Endodermal cell (in vitro differentiated cells): ENCODE data around the gene B4GALT1. TPM values are rescaled to one million over a fixed set of nuclear protein-coding genes. Genes with fewer than 3 reads are reported as not detected.
A peak's percentile ranks its signal among the peaks of the same experiment; 100 is the strongest.

Experiments used
- DNase-seq: peaks from one replicate; pipeline ENCODE4 v3.0.0-alpha.2; 2017
- H3K27ac ChIP-seq: 2 replicates; pipeline ENCODE4 v1.5.1; 2013; ENCODE audit warnings: mild to moderate bottlenecking, low read depth, low read length, moderate library complexity
- H3K27me3 ChIP-seq: 2 replicates; pipeline ENCODE4 v1.6.1; 2013; ENCODE audit warnings: mild to moderate bottlenecking, low read length, moderate library complexity; ENCODE audit not compliant: insufficient read depth, control insufficient read depth, poor library complexity, severe bottlenecking
- H3K36me3 ChIP-seq: 2 replicates; pipeline ENCODE4 v1.7.0; 2013; ENCODE audit warnings: mild to moderate bottlenecking, low read length, moderate library complexity; ENCODE audit not compliant: control insufficient read depth, insufficient read depth
- H3K4me1 ChIP-seq: one replicate; pipeline ENCODE4 v1.7.0; 2013; ENCODE audit warnings: low read length; ENCODE audit not compliant: control insufficient read depth, insufficient read depth
- H3K4me3 ChIP-seq: 2 replicates; pipeline ENCODE4 v1.5.1; 2013; ENCODE audit warnings: mild to moderate bottlenecking, low read length, moderate library complexity
- H3K9ac ChIP-seq: 2 replicates; pipeline ENCODE4 v1.6.1; 2013; ENCODE audit warnings: mild to moderate bottlenecking, low read length, moderate library complexity; ENCODE audit not compliant: poor library complexity, severe bottlenecking; ENCODE audit errors: extremely low read depth
- H3K9me3 ChIP-seq: 2 replicates; pipeline ENCODE4 v1.6.1; 2013; ENCODE audit warnings: mild to moderate bottlenecking, low read length, moderate library complexity; ENCODE audit not compliant: control insufficient read depth
- H3K27ac Mint-ChIP-seq: 2 replicates; pipeline ENCODE4 v1.8.0; 2020; ENCODE audit warnings: mixed read lengths
- H3K27me3 Mint-ChIP-seq: 2 replicates; pipeline ENCODE4 v1.8.0; 2021; ENCODE audit warnings: mild to moderate bottlenecking, mixed read lengths; ENCODE audit not compliant: insufficient read depth
- H3K36me3 Mint-ChIP-seq: 2 replicates; pipeline ENCODE4 v1.8.0; 2020; ENCODE audit warnings: low read depth, mixed read lengths
- H3K4me1 Mint-ChIP-seq: 2 replicates; pipeline ENCODE4 v1.8.0; 2020; ENCODE audit warnings: mixed read lengths
- H3K4me3 Mint-ChIP-seq: 2 replicates; pipeline ENCODE4 v1.8.0; 2020; ENCODE audit warnings: mild to moderate bottlenecking, moderate library complexity, mixed read lengths
- H3K9me3 Mint-ChIP-seq: 2 replicates; pipeline ENCODE4 v1.8.0; 2020; ENCODE audit warnings: mild to moderate bottlenecking, mixed read lengths
- CTCF ChIP-seq: fragments of 200-600 bp; sonication (generic); conservative IDR thresholded peaks from 2 replicates; pipeline ENCODE4 v1.5.0; 2021; ENCODE audit warnings: antibody characterized with exemption, mild to moderate bottlenecking
- WGBS, 2 experiments: methylation state at CpG; one replicate each; pipeline versions ENCODE4 v1.1.5 to v1.1.7; 2013; ENCODE audit warnings: missing lambda C conversion rate in 2 of 2, mixed read lengths in 1 of 2; ENCODE audit not compliant: insufficient coverage in 1 of 2, insufficient read length in 1 of 2; 5-methylcytosine and 5-hydroxymethylcytosine counted together
- total RNA-seq, 2 donors: library from RNA; stranded (reverse); fragmentation: NEBNext Ultra II Directional in 1 of 2; extraction: Animal tissue kit (Norgen Biotek cat#: 25700) in 1 of 2; gene quantifications; 2 replicates in 1 of 2; 3 replicates in 1 of 2; pipeline ENCODE4 v1.2.1, GENCODE V29; 2021

Gene B4GALT1
- total RNA-seq, 2 donors from 2014 or later, result 62.9 to 92.6 TPM

- H3K4me3 Mint-ChIP-seq, result no peak overlapping the region
- Histone ChIP-seq H3K4me3 (no peak overlapping the region), H3K4me1 (peaks cover 4% of the 10 kb centered on the region), H3K9ac (no peak overlapping the region), H3K27me3 (no peaks in the 10 kb centered on the region), H3K9me3 (no peaks in the 10 kb centered on the region), H3K27ac (no peak overlapping the region), H3K36me3 (peaks cover under 1% of the 10 kb centered on the region)
- peaks cover 10% of the 10 kb centered on the region for H3K4me1 Mint-ChIP-seq
- peak; percentile 40 for DNase-seq
- WGBS, 2 experiments, result 92 to 95% methylated on average over 7 of the region's 7 CpGs
- H3K36me3 Mint-ChIP-seq, result peaks cover 2% of the 10 kb centered on the region
- no peaks in the 10 kb centered on the region for H3K27me3 Mint-ChIP-seq
- no peaks in the 10 kb centered on the region for H3K9me3 Mint-ChIP-seq
- H3K27ac Mint-ChIP-seq, result no peak overlapping the region
- no peak for TF ChIP-seq CTCF
These were observed 62.7 kb downstream of the B4GALT1 start for GRCh38 chr9:33104401-33104800.

GRCh38 chr9:33103501-33104281 is 63.4 kb downstream of the B4GALT1 start:
- no peak for DNase-seq
- Histone ChIP-seq H3K9me3 (no peaks in the 10 kb centered on the region), H3K9ac (no peak overlapping the region), H3K4me1 (peaks cover 4% of the 10 kb centered on the region), H3K4me3 (no peak overlapping the region), H3K27me3 (no peaks in the 10 kb centered on the region), H3K36me3 (no peaks in the 10 kb centered on the region), H3K27ac (peak overlapping the region; percentile 24)
- 93 to 100% methylated on average over 1 to 8 of the region's 8 CpGs for WGBS, 2 experiments
- H3K4me3 Mint-ChIP-seq, result no peak overlapping the region
- peaks cover 5% of the 10 kb centered on the region for H3K4me1 Mint-ChIP-seq
- no peaks in the 10 kb centered on the region for H3K27me3 Mint-ChIP-seq
- H3K36me3 Mint-ChIP-seq, result peaks cover 2% of the 10 kb centered on the region
- H3K9me3 Mint-ChIP-seq, result no peaks in the 10 kb centered on the region
- no peak overlapping the region for H3K27ac Mint-ChIP-seq
- peak; percentile 29 for TF ChIP-seq CTCF

GRCh38 chr9:33102551-33103210 is 64.5 kb downstream of the B4GALT1 start:
- Histone ChIP-seq H3K9me3 (no peaks in the 10 kb centered on the region), H3K4me1 (peaks cover 2% of the 10 kb centered on the region), H3K9ac (no peak overlapping the region), H3K27ac (no peak overlapping the region), H3K27me3 (no peaks in the 10 kb centered on the region), H3K4me3 (no peak overlapping the region), H3K36me3 (no peaks in the 10 kb centered on the region)
- no peak overlapping the region for H3K4me3 Mint-ChIP-seq
- WGBS, 2 experiments, result 94 to 96% methylated on average over 4 to 13 of the region's 13 CpGs
- no peaks in the 10 kb centered on the region for H3K9me3 Mint-ChIP-seq
- peaks cover 3% of the 10 kb centered on the region for H3K4me1 Mint-ChIP-seq
- peak; percentile 45 for DNase-seq
- TF ChIP-seq CTCF, result no peak
- peak overlapping the region; percentile 52 for H3K27ac Mint-ChIP-seq
- no peaks in the 10 kb centered on the region for H3K36me3 Mint-ChIP-seq
- H3K27me3 Mint-ChIP-seq, result no peaks in the 10 kb centered on the region
